HFF-Myc (cell line): ENCODE data around the gene ROPN1.

Experiments used
- DNase-seq: peaks from one replicate; pipeline ENCODE4 v3.0.0-alpha.2; 2011; ENCODE audit warnings: low read depth; ENCODE audit errors: extremely low read depth
- H3K4me3 ChIP-seq: replicated peaks from 2 replicates; pipeline ENCODE4 v1.5.1; 2011; ENCODE audit warnings: low read depth, mild to moderate bottlenecking, control low read depth, low read length
- CTCF ChIP-seq: IDR thresholded peaks from 2 replicates; pipeline ENCODE4 v1.5.1; 2012; ENCODE audit warnings: mild to moderate bottlenecking, low read depth, low read length, control low read depth; ENCODE audit errors: missing control alignments

ROPN1 gene

GRCh38 chr3:123920868-123921267 is 71.1 kb downstream of the ROPN1 start:
- no peak for TF ChIP-seq CTCF
- DNase-seq = no peak
- no peak overlapping the region for H3K4me3 ChIP-seq

- DNase-seq = no peak
- TF ChIP-seq CTCF = no peak
- H3K4me3 ChIP-seq = no peak overlapping the region
These were observed 71.5 kb downstream of the ROPN1 start for GRCh38 chr3:123920383-123920782.

- DNase-seq = no peak
- H3K4me3 ChIP-seq = no peak overlapping the region
- TF ChIP-seq CTCF = no peak
These were observed 72.6 kb downstream of the ROPN1 start for GRCh38 chr3:123919353-123919752.
